MM.1S (cell line): ENCODE measurements around the gene ACAD9.

Source experiments
- EZH2 ChIP-seq: fragments of 300-600 bp; sonication (generic); optimal IDR thresholded peaks from 2 replicates; pipeline ENCODE3; 2017; ENCODE audit warnings: low read depth, mild to moderate bottlenecking, antibody characterized with exemption, low read length, mixed read lengths
- EZH2phosphoT487 ChIP-seq: fragments of 300-600 bp; sonication (generic); IDR thresholded peaks from 2 replicates; pipeline ENCODE4 v1.6.1; 2018; ENCODE audit warnings: antibody characterized with exemption, low read length
- TF ChIP-seq, protein P1 (sequence below): fragments of 300-600 bp; sonication (generic); IDR thresholded peaks from 2 replicates; pipeline ENCODE4 v1.5.1; 2016; ENCODE audit warnings: antibody characterized with exemption, low read length, mixed read lengths

DNA sequence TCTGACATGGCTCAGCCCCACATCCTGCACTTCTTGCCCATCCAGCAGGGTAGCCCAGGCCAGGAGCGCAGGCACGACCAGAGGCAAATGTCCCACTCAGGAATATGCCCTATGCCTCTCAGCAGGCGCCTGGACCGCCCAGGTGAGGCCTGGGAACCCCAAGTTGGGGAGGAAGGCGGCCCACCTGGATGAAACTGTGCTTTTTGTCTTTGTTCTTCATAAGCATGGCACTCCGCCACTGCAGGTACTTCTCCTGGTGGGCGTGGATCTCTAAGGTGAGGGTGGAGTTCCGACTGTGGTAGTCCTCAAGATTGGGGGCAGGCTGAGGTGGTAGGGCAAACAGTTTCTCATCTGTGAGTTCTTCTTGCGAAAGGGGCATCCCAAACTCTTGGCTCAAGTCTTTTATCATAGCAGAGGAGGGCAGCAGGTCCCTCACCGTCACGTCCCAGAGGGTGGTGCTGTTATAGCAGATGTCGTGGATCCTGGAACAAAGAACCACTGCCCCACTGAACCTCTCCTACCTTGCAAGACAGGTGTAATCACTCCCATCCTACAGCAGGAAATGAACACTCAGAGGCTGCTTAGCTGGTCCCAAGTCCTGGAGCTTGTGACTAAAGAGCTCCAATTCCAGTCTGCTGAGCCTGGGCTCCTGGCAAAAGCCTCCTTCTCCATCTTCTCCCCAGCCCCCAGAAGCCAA, 53.2 kb downstream of the ACAD9 start:
- TF ChIP-seq, protein P1, sequence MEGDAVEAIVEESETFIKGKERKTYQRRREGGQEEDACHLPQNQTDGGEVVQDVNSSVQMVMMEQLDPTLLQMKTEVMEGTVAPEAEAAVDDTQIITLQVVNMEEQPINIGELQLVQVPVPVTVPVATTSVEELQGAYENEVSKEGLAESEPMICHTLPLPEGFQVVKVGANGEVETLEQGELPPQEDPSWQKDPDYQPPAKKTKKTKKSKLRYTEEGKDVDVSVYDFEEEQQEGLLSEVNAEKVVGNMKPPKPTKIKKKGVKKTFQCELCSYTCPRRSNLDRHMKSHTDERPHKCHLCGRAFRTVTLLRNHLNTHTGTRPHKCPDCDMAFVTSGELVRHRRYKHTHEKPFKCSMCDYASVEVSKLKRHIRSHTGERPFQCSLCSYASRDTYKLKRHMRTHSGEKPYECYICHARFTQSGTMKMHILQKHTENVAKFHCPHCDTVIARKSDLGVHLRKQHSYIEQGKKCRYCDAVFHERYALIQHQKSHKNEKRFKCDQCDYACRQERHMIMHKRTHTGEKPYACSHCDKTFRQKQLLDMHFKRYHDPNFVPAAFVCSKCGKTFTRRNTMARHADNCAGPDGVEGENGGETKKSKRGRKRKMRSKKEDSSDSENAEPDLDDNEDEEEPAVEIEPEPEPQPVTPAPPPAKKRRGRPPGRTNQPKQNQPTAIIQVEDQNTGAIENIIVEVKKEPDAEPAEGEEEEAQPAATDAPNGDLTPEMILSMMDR, result no peak
- TF ChIP-seq EZH2 (no peak), EZH2phosphoT487 (no peak)
